Ureter (tissue), 1 donor: ENCODE measurements around the gene SNAP29. TPM values are rescaled to one million over a fixed set of nuclear protein-coding genes. Genes with fewer than 3 reads are reported as not detected.
"Not testable (repeated sequence)": the region's sequence is repeated elsewhere in the genome, so short reads cannot be mapped to it uniquely, and the experiment has no call there.

Experiments
- DNase-seq: peaks from one replicate; pipeline ENCODE4 v3.0.0-alpha.2; 2020; ENCODE audit warnings: low spot score
- total RNA-seq: library from RNA; stranded (reverse); gene quantifications from one replicate; pipeline ENCODE4 v1.2.4, GENCODE V29; 2023
- donor health status: DM: yes; HTN: yes; CAD: no.

Gene SNAP29
- 28.7 TPM for total RNA-seq

GRCh38 chr22:20858615-20859416 is at the start of gene SNAP29, which contains the start of gene PI4KA:
Gene SNAP29 (plus strand): TSS chr22:20859007. CDS start chr22:20859111, 104 bp downstream.
Gene PI4KA (minus strand): TSS chr22:20858811. CDS start chr22:20858725, 86 bp downstream.
- DNase-seq = peak; percentile 99

GRCh38 chr22:20809538-20810185 is 49.1 kb upstream of the SNAP29 start:
- DNase-seq = no peak

- DNase-seq = no peak
These were observed 48.2 kb upstream of the SNAP29 start for GRCh38 chr22:20810645-20811044.

- DNase-seq = no peak
These were observed 47.6 kb upstream of the SNAP29 start for GRCh38 chr22:20811171-20811570.

GRCh38 chr22:20811971-20812660 is 46.7 kb upstream of the SNAP29 start:
- no peak for DNase-seq

- no peak for DNase-seq
These were observed 45.8 kb upstream of the SNAP29 start for GRCh38 chr22:20813056-20813455.

- no peak for DNase-seq
These were observed 44.5 kb upstream of the SNAP29 start for GRCh38 chr22:20814221-20814808.

- DNase-seq = no peak
These were observed 43.2 kb upstream of the SNAP29 start for GRCh38 chr22:20815477-20816050.

GRCh38 chr22:20816559-20816958 is 42.2 kb upstream of the SNAP29 start:
- DNase-seq = no peak

GRCh38 chr22:20818471-20818870 is 40.3 kb upstream of the SNAP29 start:
- no peak for DNase-seq

- DNase-seq = no peak
These were observed 39.3 kb upstream of the SNAP29 start for GRCh38 chr22:20819471-20819870.

- not testable (repeated sequence) for DNase-seq
These were observed 37.0 kb upstream of the SNAP29 start for GRCh38 chr22:20821717-20822239.

- no peak for DNase-seq
These were observed 36.6 kb upstream of the SNAP29 start for GRCh38 chr22:20822240-20822639.

- DNase-seq = no peak
These were observed 35.5 kb upstream of the SNAP29 start for GRCh38 chr22:20823264-20823663.

- not testable (repeated sequence) for DNase-seq
These were observed 33.6 kb upstream of the SNAP29 start for GRCh38 chr22:20825216-20825615.

- DNase-seq = no peak
These were observed 33.2 kb upstream of the SNAP29 start for GRCh38 chr22:20825624-20826023.

GRCh38 chr22:20826373-20827152 is 32.2 kb upstream of the SNAP29 start:
- not testable (repeated sequence) for DNase-seq

GRCh38 chr22:20829491-20830134 is 29.2 kb upstream of the SNAP29 start:
- no peak for DNase-seq

- DNase-seq = no peak
These were observed 25.6 kb upstream of the SNAP29 start for GRCh38 chr22:20833225-20833665.

GRCh38 chr22:20834206-20834605 is 24.6 kb upstream of the SNAP29 start:
- no peak for DNase-seq
